ENCODE results near the gene DGLUCY.

- TF ChIP-seq ZNF274 (IDR thresholded peaks at IDR 0.05; ENCODE audit: low read length) (no peak), ZNF274 (tag by site-specific recombination; IDR thresholded peaks at IDR 0.05; ENCODE audit: borderline replicate concordance) (no peak), CTCF (tag by site-specific recombination; IDR thresholded peaks at IDR 0.05) (no peak), ZNF350 (tag by site-specific recombination; IDR thresholded peaks at IDR 0.05) (no peak), YY1 (tag by site-specific recombination; IDR thresholded peaks at IDR 0.05) (no peak), REST (tag by site-specific recombination; IDR thresholded peaks at IDR 0.05) (no peak), SP3 (tag by site-specific recombination; IDR thresholded peaks at IDR 0.05) (no peak)
These were observed 123.3 kb downstream of the DGLUCY start for GRCh38 chr14:91237219-91237618.
